GM12878 (cell line): ENCODE results near the gene MMP20.

Experiments used
- MYC ChIP-seq: IDR thresholded peaks from 2 replicates; pipeline ENCODE4 v1.6.1; 2011; ENCODE audit warnings: mild to moderate bottlenecking, low read length, moderate library complexity, inconsistent platforms; ENCODE audit not compliant: insufficient read depth, insufficient replicate concordance, insufficient read length, severe bottlenecking
- POLR2A ChIP-seq: IDR thresholded peaks from 2 replicates; pipeline ENCODE4 v1.6.1; 2011; ENCODE audit warnings: low read depth, mild to moderate bottlenecking, low read length

DNA sequence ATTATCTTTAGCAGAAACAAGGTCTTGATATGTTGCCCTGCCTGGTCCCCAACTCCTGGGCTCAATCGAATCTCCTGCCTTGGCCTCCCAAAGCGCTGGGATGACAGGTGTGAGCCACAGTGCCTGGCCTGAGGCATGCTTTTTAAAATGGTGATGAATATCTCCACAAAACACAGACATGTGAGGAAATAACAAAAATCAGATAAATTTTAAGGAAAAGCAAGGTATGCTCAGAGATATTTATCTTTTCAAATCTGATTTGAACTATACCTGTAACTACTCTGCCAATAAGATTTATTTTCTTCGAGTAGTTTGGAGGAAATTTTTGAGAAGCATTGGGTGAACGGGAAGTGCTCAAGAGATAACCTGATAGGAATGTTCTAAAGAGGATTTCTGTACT is 35.9 kb upstream of the MMP20 start:
- TF ChIP-seq POLR2A (no peak), MYC (no peak)
